Measurements from ENCODE around the gene CLIP3.

DNA sequence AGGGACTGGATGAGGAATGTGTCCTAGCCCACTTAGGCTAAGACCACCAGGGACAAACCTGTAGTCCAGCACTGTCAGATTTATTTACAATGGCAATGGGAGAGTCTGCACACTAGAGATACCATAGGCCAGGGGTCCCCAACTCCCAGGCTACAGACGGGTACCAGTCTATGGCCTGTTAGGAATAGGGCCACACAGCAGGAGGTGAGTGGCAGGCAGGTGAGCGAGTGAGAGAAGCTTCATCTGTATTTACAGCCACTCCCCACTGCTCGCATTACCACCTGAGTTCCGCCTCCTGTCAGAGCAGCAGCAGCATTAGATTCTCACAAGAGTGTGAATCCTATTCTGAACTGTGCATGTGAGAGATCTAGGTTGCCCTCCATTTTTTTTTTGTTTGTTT is 19.0 kb upstream of the CLIP3 start:
- no peak for TF ChIP-seq YY1 (IDR thresholded peaks at IDR 0.05; ENCODE audit: extremely low read depth, insufficient replicate concordance, low read depth, low read length)
- TF ChIP-seq, protein P1, sequence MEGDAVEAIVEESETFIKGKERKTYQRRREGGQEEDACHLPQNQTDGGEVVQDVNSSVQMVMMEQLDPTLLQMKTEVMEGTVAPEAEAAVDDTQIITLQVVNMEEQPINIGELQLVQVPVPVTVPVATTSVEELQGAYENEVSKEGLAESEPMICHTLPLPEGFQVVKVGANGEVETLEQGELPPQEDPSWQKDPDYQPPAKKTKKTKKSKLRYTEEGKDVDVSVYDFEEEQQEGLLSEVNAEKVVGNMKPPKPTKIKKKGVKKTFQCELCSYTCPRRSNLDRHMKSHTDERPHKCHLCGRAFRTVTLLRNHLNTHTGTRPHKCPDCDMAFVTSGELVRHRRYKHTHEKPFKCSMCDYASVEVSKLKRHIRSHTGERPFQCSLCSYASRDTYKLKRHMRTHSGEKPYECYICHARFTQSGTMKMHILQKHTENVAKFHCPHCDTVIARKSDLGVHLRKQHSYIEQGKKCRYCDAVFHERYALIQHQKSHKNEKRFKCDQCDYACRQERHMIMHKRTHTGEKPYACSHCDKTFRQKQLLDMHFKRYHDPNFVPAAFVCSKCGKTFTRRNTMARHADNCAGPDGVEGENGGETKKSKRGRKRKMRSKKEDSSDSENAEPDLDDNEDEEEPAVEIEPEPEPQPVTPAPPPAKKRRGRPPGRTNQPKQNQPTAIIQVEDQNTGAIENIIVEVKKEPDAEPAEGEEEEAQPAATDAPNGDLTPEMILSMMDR (IDR thresholded peaks at IDR 0.05 in 2 of 3, conservative IDR thresholded peaks at IDR 0.05 in 1 of 3; ENCODE audit: borderline replicate concordance in 1 of 3, insufficient read depth in 1 of 3, low read depth in 2 of 3, low read length in 2 of 3) = no peak
- no peak for TF ChIP-seq POLR2A (IDR thresholded peaks at IDR 0.05; ENCODE audit: borderline replicate concordance, extremely low read depth, insufficient read depth, insufficient read length)
- no peak for TF ChIP-seq SP1 (IDR thresholded peaks at IDR 0.05; ENCODE audit: low read depth)
- TF ChIP-seq, protein P2, sequence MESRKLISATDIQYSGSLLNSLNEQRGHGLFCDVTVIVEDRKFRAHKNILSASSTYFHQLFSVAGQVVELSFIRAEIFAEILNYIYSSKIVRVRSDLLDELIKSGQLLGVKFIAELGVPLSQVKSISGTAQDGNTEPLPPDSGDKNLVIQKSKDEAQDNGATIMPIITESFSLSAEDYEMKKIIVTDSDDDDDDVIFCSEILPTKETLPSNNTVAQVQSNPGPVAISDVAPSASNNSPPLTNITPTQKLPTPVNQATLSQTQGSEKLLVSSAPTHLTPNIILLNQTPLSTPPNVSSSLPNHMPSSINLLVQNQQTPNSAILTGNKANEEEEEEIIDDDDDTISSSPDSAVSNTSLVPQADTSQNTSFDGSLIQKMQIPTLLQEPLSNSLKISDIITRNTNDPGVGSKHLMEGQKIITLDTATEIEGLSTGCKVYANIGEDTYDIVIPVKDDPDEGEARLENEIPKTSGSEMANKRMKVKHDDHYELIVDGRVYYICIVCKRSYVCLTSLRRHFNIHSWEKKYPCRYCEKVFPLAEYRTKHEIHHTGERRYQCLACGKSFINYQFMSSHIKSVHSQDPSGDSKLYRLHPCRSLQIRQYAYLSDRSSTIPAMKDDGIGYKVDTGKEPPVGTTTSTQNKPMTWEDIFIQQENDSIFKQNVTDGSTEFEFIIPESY (IDR thresholded peaks at IDR 0.05; ENCODE audit: extremely low read depth, insufficient replicate concordance, low read length) = no peak
- no peak for TF ChIP-seq EZH2 (IDR thresholded peaks at IDR 0.05)
- no peak for TF ChIP-seq FOSL1 (IDR thresholded peaks at IDR 0.05; ENCODE audit: low read depth)
- TF ChIP-seq, protein P3, sequence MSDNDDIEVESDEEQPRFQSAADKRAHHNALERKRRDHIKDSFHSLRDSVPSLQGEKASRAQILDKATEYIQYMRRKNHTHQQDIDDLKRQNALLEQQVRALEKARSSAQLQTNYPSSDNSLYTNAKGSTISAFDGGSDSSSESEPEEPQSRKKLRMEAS (IDR thresholded peaks at IDR 0.05) = no peak
- no peak for TF ChIP-seq CBX3 (IDR thresholded peaks at IDR 0.05; ENCODE audit: low read depth)
- no peak for TF ChIP-seq EGR1 (IDR thresholded peaks at IDR 0.05; ENCODE audit: low read depth)
- no peak for TF ChIP-seq JUND (IDR thresholded peaks at IDR 0.05)
- TF ChIP-seq POLR2AphosphoS5 (IDR thresholded peaks at IDR 0.05; ENCODE audit: low read depth, low read length) = no peak

All from HCT116 (cell line).